ENCODE measurements around the gene ADGRG3.

DNA sequence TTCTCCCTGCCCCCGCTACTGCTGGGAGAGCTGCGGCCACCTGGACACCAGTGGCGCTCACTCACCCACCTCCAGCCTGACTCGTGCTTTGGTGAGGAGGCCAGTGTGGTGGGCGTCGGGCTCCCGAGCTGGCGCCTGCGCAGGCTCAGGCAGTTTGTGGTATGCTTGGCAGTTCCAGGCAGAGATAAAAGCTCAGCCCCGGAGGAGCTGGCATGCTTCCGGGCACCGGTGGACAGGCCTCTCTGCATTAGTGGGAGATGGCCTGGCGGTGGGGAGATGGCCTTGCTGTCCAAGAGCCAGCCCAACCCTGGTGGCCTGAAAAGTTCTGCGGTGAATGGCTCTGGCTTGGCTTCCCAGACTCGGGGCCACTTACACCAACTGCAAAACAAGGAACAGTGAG lies 35.5 kb upstream of the ADGRG3 start:
- TF ChIP-seq ZNF8 (CRISPR knock-in tag; IDR thresholded peaks at IDR 0.05) (no peak), CSDC2 (CRISPR knock-in tag; IDR thresholded peaks at IDR 0.05) (no peak), TSHZ2 (CRISPR knock-in tag; IDR thresholded peaks at IDR 0.05) (no peak), RARB (CRISPR knock-in tag; IDR thresholded peaks at IDR 0.05) (no peak), ZFP30 (CRISPR knock-in tag; IDR thresholded peaks at IDR 0.05) (no peak), ZFP3 (CRISPR knock-in tag; IDR thresholded peaks at IDR 0.05) (no peak), PATZ1 (CRISPR knock-in tag; IDR thresholded peaks at IDR 0.05; ENCODE audit: borderline replicate concordance) (no peak), SNAI2 (CRISPR knock-in tag; IDR thresholded peaks at IDR 0.05) (no peak), ZC3H10 (CRISPR knock-in tag; IDR thresholded peaks at IDR 0.05) (no peak), ZNF565 (CRISPR knock-in tag; conservative IDR thresholded peaks at IDR 0.05; ENCODE audit: low read depth) (no peak), ARNTL (CRISPR knock-in tag; IDR thresholded peaks at IDR 0.05; ENCODE audit: borderline replicate concordance, low read depth) (no peak)
- TF ChIP-seq, protein P1, sequence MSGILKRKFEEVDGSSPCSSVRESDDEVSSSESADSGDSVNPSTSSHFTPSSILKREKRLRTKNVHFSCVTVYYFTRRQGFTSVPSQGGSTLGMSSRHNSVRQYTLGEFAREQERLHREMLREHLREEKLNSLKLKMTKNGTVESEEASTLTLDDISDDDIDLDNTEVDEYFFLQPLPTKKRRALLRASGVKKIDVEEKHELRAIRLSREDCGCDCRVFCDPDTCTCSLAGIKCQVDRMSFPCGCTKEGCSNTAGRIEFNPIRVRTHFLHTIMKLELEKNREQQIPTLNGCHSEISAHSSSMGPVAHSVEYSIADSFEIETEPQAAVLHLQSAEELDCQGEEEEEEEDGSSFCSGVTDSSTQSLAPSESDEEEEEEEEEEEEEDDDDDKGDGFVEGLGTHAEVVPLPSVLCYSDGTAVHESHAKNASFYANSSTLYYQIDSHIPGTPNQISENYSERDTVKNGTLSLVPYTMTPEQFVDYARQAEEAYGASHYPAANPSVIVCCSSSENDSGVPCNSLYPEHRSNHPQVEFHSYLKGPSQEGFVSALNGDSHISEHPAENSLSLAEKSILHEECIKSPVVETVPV (CRISPR knock-in tag; IDR thresholded peaks at IDR 0.05): no peak
- TF ChIP-seq, protein P2, sequence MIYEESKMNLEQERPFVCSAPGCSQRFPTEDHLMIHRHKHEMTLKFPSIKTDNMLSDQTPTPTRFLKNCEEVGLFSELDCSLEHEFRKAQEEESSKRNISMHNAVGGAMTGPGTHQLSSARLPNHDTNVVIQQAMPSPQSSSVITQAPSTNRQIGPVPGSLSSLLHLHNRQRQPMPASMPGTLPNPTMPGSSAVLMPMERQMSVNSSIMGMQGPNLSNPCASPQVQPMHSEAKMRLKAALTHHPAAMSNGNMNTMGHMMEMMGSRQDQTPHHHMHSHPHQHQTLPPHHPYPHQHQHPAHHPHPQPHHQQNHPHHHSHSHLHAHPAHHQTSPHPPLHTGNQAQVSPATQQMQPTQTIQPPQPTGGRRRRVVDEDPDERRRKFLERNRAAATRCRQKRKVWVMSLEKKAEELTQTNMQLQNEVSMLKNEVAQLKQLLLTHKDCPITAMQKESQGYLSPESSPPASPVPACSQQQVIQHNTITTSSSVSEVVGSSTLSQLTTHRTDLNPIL (CRISPR knock-in tag; IDR thresholded peaks at IDR 0.05; ENCODE audit: low read depth): no peak
